Left ventricle myocardium inferior (tissue), 1 donor: Measurements from ENCODE around the gene STRIP2. TPM values are rescaled to one million over a fixed set of nuclear protein-coding genes. Genes with fewer than 3 reads are reported as not detected.
"Not testable (repeated sequence)": the region's sequence is repeated elsewhere in the genome, so short reads cannot be mapped to it uniquely, and the experiment has no call there.

ENCODE experiments used
- DNase-seq: peaks from one replicate; pipeline ENCODE4 v3.0.0-alpha.2; 2020
- H3K27ac ChIP-seq: fragments of 200-600 bp; replicated peaks from 2 replicates; pipeline ENCODE4 v1.8.0; 2021
- H3K27me3 ChIP-seq: fragments of 200-600 bp; 2 replicates; pipeline ENCODE4 v1.8.0; 2021; ENCODE audit warnings: low read depth
- H3K36me3 ChIP-seq: fragments of 200-600 bp; 2 replicates; pipeline ENCODE4 v1.8.0; 2021
- H3K4me1 ChIP-seq: fragments of 200-600 bp; 2 replicates; pipeline ENCODE4 v1.8.0; 2021
- H3K4me3 ChIP-seq: fragments of 200-600 bp; 2 replicates; pipeline ENCODE4 v1.8.0; 2021; ENCODE audit warnings: mild to moderate bottlenecking, moderate library complexity
- H3K9me3 ChIP-seq: fragments of 200-600 bp; replicated peaks from 2 replicates; pipeline ENCODE4 v1.8.0; 2021
- CTCF ChIP-seq: fragments of 200-600 bp; IDR thresholded peaks from 2 replicates; pipeline ENCODE4 v1.8.0; 2021; ENCODE audit warnings: antibody characterized with exemption, mild to moderate bottlenecking, borderline replicate concordance
- intact Hi-C: fragments of 100-400 bp; cut with micrococcal nuclease; formaldehyde crosslinking; loops from one replicate; pipeline ENCODE4 v1.11.0; 2022
- total RNA-seq: library from RNA; stranded (reverse); fragmentation: NEBNext Ultra II Directional; extraction: Animal tissue kit (Norgen Biotek cat#: 25700); gene quantifications from one replicate; pipeline ENCODE4 v1.2.1, GENCODE V29; 2021
- donor health status: DM: no; HTN: yes; CAD: no; lungs with severe emphysema.

Gene STRIP2
- total RNA-seq, 1 donor from 2014 or later = 17.1 TPM

DNA sequence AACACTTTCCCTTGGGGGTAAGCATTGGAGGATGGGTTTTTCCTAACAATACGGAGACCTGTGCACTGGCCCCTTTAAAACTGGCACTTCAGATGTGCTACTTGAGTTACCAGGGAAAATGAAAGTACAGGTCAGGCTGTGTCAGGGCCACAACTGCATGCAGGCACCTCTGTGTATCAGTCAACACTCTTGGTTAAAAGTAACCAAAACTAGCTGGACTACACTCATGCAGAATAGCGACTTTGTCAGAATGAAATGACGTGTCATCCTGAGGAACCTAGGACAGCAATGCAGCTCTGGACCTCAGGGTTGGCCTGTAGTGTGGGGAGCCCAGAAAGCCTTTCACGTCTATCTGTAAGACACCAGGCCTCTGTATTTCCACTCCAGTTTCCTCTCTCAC is 34.3 kb downstream of the STRIP2 start:
- no peak for DNase-seq
- Histone ChIP-seq H3K4me1 (peaks cover 21% of the 10 kb centered on the region), H3K27me3 (no peaks in the 10 kb centered on the region), H3K4me3 (no peak overlapping the region), H3K27ac (no peak overlapping the region), H3K36me3 (peaks cover 4% of the 10 kb centered on the region), H3K9me3 (no peaks in the 10 kb centered on the region)
- TF ChIP-seq CTCF = no peak
- intact Hi-C loops = no loop called here

DNA sequence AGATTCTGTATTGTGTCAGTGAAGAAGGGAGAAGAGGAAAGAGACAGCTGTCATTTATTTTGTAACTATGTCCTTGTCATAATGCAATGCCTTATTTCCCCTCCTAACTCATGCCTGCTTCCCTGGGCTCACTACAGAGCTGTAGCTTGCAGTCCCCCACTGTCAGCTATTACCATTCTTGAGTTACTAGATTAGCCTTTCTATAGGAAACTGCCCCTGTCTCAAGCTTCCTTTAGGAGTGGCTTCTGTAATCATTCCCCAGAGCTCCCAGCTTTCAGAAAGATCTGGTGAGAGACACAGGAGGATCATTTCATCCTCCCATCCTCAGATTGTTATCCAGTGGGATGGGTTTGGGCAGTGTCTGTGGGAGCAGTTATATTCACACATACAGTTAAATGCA is 35.7 kb downstream of the STRIP2 start:
- Histone ChIP-seq H3K27me3 (no peaks in the 10 kb centered on the region), H3K36me3 (peaks cover 4% of the 10 kb centered on the region), H3K9me3 (no peaks in the 10 kb centered on the region), H3K27ac (no peak overlapping the region), H3K4me1 (peaks cover 11% of the 10 kb centered on the region), H3K4me3 (no peak overlapping the region)
- no peak for TF ChIP-seq CTCF
- no peak for DNase-seq
- intact Hi-C loops = loop anchor here (5.0 to 10.0 kb wide), 2 partner anchors 103 to 255 kb away; no protein-coding TSS in a partner anchor

DNA sequence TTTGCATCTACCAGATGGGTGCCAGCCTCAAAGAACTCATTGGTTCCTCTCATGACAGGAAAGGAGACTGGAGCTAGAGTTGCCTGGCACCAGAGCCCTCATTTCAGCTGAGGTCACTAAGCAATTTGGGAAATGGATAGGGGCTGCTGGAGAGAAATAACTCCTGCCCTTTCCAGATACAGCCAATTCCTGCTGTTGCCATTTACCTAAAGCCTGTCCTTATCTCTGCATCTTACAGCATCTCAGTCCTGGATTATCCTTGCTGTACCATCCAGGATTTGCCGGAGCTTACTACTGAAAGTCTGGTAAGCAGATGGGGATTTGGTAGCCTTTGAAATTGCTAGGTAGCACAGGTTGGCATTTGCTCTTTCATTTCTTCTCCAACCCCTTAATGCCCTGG is 36.2 kb downstream of the STRIP2 start:
- Histone ChIP-seq H3K4me1 (peaks cover 11% of the 10 kb centered on the region), H3K4me3 (no peak overlapping the region), H3K27me3 (no peaks in the 10 kb centered on the region), H3K9me3 (no peaks in the 10 kb centered on the region), H3K36me3 (peaks cover 4% of the 10 kb centered on the region), H3K27ac (no peak overlapping the region)
- TF ChIP-seq CTCF = no peak
- DNase-seq = no peak
- intact Hi-C loops = loop anchor here (5.0 to 10.0 kb wide), 2 partner anchors 103 to 256 kb away; no protein-coding TSS in a partner anchor

GRCh38 chr7:129471402-129471827 is 37.2 kb downstream of the STRIP2 start:
- Histone ChIP-seq H3K36me3 (peaks cover 4% of the 10 kb centered on the region), H3K4me3 (no peak overlapping the region), H3K27ac (no peak overlapping the region), H3K9me3 (no peaks in the 10 kb centered on the region), H3K4me1 (peaks cover 10% of the 10 kb centered on the region), H3K27me3 (no peaks in the 10 kb centered on the region)
- no peak for TF ChIP-seq CTCF
- intact Hi-C loops = loop anchor here (5.0 to 10.0 kb wide), 2 partner anchors 104 to 257 kb away; no protein-coding TSS in a partner anchor
- no peak for DNase-seq

DNA sequence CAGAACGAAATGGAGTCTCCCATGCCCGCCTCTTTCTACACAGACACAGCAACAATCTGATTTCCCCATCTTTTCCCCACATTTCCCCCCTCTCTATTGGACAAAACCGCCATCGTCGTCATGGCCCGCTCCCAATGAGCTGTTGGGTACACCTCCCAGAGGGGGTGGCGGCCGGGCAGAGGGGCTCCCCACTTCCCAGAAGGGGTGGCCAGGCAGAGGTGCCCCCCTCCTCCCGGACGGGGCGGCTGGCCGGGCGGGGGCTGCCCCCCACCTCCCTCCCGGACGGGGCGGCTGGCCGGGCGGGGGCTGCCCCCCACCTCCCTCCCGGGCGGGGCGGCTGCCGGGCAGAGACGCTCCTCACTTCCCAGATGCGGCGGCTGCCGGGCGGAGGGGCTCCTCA is 41.7 kb downstream of the STRIP2 start:
- not testable (repeated sequence) for H3K9me3 ChIP-seq, H3K27me3 ChIP-seq, H3K36me3 ChIP-seq, DNase-seq, H3K27ac ChIP-seq, H3K4me1 ChIP-seq, H3K4me3 ChIP-seq
- intact Hi-C loops = loop anchor here (10.0 kb wide), 1 partner anchor 261 kb away; no protein-coding TSS in a partner anchor

- not testable (repeated sequence) for H3K4me3 ChIP-seq, H3K4me1 ChIP-seq, H3K9me3 ChIP-seq, DNase-seq, H3K27ac ChIP-seq, H3K27me3 ChIP-seq
- intact Hi-C loops = loop anchor here (10.0 kb wide), 1 partner anchor 262 kb away; no protein-coding TSS in a partner anchor
- H3K36me3 ChIP-seq = peaks cover 15% of the 10 kb centered on the region
Observed at GRCh38 chr7:129476398-129476797, 42.2 kb downstream of the STRIP2 start.
